Uterus (tissue), 2 donors: Measurements from ENCODE around the gene IL9R.

Experiments
- CTCF ChIP-seq, 4 experiments: fragments of 200-600 bp in 2 of 4; fragments of 450-650 bp in 2 of 4; sonication (generic) in 2 of 4; IDR thresholded peaks; one replicate each; pipeline ENCODE4 v1.5.1; 2016 to 2019; ENCODE audit warnings: antibody characterized with exemption in 4 of 4, mild to moderate bottlenecking in 2 of 4, moderate library complexity in 1 of 4
- POLR2A ChIP-seq, 2 donors: fragments of 450-650 bp; IDR thresholded peaks; one replicate each; pipeline ENCODE4 v1.6.1; 2016; ENCODE audit warnings: antibody characterized with exemption in 2 of 2, mild to moderate bottlenecking in 1 of 2, moderate library complexity in 1 of 2

- TF ChIP-seq CTCF (IDR thresholded peaks at IDR 0.05): no peak
- no peak for TF ChIP-seq POLR2A (IDR thresholded peaks at IDR 0.05)
Measured at GRCh38 chrX:155949098-155949497, 48.4 kb upstream of the IL9R start.
